HS-5 (cell line): ENCODE results near the gene MINAR2.

Source experiments
- DNase-seq: peaks from one replicate; pipeline ENCODE4 v3.0.0-alpha.2; 2012; ENCODE audit warnings: low read depth

Gene MINAR2

GRCh38 chr5:129771058-129771838 is 23.4 kb downstream of the MINAR2 start:
- DNase-seq, result peak; percentile 32

DNA sequence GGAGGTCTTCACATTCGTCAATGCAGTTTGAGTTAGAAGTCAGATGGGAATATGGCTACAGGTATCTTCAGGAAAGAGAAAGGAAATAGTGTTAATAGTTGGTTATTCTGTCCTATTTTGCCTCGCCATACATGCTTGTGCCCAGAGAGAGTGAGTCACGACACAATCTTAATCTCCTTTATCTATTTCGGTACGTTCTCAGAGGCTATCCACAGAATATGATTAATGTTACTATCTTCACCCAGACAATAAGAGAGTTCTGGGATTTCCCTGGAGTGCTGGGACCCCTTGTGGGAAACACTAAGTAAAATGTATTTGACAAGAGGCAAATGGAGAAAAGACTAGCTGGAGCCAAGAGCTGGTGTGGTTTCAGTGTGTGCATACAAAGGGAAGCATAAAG is 25.5 kb downstream of the MINAR2 start:
- no peak for DNase-seq

DNA sequence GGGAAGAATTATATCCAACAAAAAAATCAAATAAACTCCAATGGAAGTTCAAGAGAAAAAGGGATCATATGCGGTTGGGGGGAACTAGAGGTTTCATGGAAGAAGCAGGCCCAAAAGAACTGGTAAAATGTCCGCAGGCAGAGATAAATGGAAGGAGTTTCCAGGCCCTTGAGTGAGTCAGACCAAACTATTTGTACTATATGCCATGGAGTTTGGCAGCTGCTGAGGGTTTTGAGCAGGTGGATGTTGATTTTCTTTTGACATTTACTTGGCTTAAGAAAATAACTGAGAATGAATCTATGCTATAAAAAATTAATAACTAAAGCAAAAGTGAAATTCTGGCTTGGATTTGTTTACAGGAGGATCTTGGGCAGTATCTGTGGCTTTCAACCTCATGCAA is 33.7 kb downstream of the MINAR2 start:
- no peak for DNase-seq

- DNase-seq, result no peak
Observed at GRCh38 chr5:129803403-129803802, 55.5 kb downstream of the MINAR2 start.

- no peak for DNase-seq
Observed at GRCh38 chr5:129804705-129805104, 56.8 kb downstream of the MINAR2 start.

GRCh38 chr5:129807162-129807814 is 59.4 kb downstream of the MINAR2 start:
- DNase-seq, result no peak
